Mammary epithelial cell (primary cell): Measurements from ENCODE around the gene ANKRD16.

Source experiments
- EZH2 ChIP-seq: IDR thresholded peaks from 2 replicates; pipeline ENCODE4 v1.6.1; 2012; ENCODE audit warnings: low read length, inconsistent platforms, borderline replicate concordance
- TF ChIP-seq, protein P1 (sequence below), 2 donors: IDR thresholded peaks in 1 of 2; conservative IDR thresholded peaks in 1 of 2; 2 replicates each; pipeline ENCODE4 v1.5.1; 2011 to 2012; ENCODE audit warnings: inconsistent platforms in 2 of 2, low read length in 2 of 2, mild to moderate bottlenecking in 2 of 2, control low read depth in 1 of 2, low read depth in 1 of 2; ENCODE audit not compliant: insufficient read depth in 1 of 2; ENCODE audit errors: extremely low read depth in 1 of 2

DNA sequence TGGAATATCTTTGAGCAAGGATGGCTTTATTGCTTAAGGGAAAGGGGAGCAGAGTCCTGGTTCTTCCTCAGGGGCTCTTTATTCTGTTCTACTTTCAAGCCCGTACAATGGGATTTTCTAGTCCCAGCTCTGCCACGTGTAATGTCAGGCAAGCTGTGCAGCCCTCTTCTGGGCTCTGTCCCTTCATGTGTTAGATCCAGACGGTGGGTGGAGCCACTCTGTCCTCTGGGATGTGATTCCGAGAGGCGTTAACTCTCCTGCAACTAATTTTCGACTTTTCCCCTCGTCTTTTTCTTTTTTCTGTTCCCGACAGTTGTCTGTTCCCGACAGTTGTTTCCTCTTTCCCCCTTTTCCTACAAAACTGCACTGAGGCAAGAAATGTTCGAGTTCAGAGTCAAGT is 35.2 kb upstream of the ANKRD16 start:
- TF ChIP-seq, protein P1, sequence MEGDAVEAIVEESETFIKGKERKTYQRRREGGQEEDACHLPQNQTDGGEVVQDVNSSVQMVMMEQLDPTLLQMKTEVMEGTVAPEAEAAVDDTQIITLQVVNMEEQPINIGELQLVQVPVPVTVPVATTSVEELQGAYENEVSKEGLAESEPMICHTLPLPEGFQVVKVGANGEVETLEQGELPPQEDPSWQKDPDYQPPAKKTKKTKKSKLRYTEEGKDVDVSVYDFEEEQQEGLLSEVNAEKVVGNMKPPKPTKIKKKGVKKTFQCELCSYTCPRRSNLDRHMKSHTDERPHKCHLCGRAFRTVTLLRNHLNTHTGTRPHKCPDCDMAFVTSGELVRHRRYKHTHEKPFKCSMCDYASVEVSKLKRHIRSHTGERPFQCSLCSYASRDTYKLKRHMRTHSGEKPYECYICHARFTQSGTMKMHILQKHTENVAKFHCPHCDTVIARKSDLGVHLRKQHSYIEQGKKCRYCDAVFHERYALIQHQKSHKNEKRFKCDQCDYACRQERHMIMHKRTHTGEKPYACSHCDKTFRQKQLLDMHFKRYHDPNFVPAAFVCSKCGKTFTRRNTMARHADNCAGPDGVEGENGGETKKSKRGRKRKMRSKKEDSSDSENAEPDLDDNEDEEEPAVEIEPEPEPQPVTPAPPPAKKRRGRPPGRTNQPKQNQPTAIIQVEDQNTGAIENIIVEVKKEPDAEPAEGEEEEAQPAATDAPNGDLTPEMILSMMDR (conservative IDR thresholded peaks at IDR 0.05 in 1 of 2, IDR thresholded peaks at IDR 0.05 in 1 of 2; ENCODE audit: extremely low read depth in 1 of 2, insufficient read depth in 1 of 2, low read depth in 1 of 2, low read length in 2 of 2): no peak
- TF ChIP-seq EZH2: no peak
